ENCODE data around the gene GALNT17.

DNA sequence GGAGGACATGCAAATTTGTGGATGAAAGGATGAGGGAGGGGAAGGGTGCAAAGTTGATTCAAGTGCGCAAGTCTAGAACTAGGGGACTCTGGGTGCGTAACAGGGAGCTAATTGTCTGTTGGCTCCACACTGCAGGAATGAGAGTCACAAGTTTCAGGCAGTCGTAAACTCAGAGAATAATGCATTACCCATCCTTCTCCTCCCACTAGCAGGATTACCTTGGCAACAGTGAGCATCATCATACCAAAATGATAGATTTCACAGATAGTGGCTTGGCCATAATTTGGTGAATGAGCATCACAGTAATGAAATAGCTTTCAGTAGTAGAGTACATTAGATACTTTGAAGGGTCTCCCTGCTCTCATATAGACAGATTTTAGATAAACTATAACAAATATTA lies 565.5 kb downstream of the GALNT17 start:
- TF ChIP-seq POLR2A (IDR thresholded peaks at IDR 0.05): no peak
- TF ChIP-seq, protein P1, sequence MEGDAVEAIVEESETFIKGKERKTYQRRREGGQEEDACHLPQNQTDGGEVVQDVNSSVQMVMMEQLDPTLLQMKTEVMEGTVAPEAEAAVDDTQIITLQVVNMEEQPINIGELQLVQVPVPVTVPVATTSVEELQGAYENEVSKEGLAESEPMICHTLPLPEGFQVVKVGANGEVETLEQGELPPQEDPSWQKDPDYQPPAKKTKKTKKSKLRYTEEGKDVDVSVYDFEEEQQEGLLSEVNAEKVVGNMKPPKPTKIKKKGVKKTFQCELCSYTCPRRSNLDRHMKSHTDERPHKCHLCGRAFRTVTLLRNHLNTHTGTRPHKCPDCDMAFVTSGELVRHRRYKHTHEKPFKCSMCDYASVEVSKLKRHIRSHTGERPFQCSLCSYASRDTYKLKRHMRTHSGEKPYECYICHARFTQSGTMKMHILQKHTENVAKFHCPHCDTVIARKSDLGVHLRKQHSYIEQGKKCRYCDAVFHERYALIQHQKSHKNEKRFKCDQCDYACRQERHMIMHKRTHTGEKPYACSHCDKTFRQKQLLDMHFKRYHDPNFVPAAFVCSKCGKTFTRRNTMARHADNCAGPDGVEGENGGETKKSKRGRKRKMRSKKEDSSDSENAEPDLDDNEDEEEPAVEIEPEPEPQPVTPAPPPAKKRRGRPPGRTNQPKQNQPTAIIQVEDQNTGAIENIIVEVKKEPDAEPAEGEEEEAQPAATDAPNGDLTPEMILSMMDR (IDR thresholded peaks at IDR 0.05): no peak

Measured in breast epithelium (tissue), 3 donors.